Hepatocyte (in vitro differentiated cells): ENCODE results near the gene TM9SF4.

ENCODE experiments used
- EZH2 ChIP-seq: fragments of 200-600 bp; sonication (generic); IDR thresholded peaks from 2 replicates; pipeline ENCODE4 v1.6.1; 2016; ENCODE audit warnings: antibody characterized with exemption, mild to moderate bottlenecking, borderline replicate concordance
- EZH2phosphoT487 ChIP-seq: fragments of 200-600 bp; sonication (generic); IDR thresholded peaks from one replicate; pipeline ENCODE4 v1.6.1; 2018; ENCODE audit warnings: antibody characterized with exemption, mild to moderate bottlenecking, low read depth, moderate library complexity; ENCODE audit not compliant: unreplicated experiment, severe bottlenecking
- TF ChIP-seq, protein P1 (sequence below): fragments of 200-600 bp; sonication (generic); IDR thresholded peaks from 2 replicates; pipeline ENCODE4 v1.5.1; 2016; ENCODE audit warnings: antibody characterized with exemption, mild to moderate bottlenecking; ENCODE audit not compliant: poor library complexity

DNA sequence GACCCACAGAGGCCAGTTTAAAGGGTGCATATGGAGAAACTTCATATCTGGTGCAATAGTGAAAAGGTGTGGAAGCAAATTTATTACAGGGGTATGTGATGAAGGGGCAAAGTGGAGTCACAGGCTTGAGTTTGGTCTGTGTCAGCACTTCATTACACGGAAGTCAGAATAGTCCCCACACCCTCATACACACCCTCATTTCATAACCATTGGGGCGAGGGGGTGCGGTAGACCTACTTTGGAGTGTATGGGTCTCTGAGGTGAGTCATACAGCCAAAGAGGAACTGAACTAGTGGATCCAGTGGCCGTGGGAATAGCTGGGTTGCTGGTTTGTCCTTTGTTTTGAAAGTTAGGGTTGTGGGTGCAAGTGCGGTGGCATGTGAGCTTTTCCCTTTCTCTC lies 3.3 kb downstream of the TM9SF4 start:
- TF ChIP-seq, protein P1, sequence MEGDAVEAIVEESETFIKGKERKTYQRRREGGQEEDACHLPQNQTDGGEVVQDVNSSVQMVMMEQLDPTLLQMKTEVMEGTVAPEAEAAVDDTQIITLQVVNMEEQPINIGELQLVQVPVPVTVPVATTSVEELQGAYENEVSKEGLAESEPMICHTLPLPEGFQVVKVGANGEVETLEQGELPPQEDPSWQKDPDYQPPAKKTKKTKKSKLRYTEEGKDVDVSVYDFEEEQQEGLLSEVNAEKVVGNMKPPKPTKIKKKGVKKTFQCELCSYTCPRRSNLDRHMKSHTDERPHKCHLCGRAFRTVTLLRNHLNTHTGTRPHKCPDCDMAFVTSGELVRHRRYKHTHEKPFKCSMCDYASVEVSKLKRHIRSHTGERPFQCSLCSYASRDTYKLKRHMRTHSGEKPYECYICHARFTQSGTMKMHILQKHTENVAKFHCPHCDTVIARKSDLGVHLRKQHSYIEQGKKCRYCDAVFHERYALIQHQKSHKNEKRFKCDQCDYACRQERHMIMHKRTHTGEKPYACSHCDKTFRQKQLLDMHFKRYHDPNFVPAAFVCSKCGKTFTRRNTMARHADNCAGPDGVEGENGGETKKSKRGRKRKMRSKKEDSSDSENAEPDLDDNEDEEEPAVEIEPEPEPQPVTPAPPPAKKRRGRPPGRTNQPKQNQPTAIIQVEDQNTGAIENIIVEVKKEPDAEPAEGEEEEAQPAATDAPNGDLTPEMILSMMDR = no peak
- no peak for TF ChIP-seq EZH2
- no peak for TF ChIP-seq EZH2phosphoT487
